ENCODE results near the gene C2orf78. TPM values are rescaled to one million over a fixed set of nuclear protein-coding genes. Genes with fewer than 3 reads are reported as not detected.
A peak's percentile ranks its signal among the peaks of the same experiment; 100 is the strongest.

C2orf78 gene
- total and polyA plus RNA-seq, 7 experiments from 2014 or later: not detected

- H3K4me1 Mint-ChIP-seq: peaks cover 4 to 18% (median 8%) of the 10 kb centered on the region in 7 donors
- CTCF ChIA-PET: interaction anchor here (0.6 to 5.4 kb wide), 8 partner anchors 16 to 513 kb away, joined by 3 to 50 read pairs (median 3); partner anchors contain the start of gene MOB1A
- intact Hi-C loops (cut with micrococcal nuclease): loop anchor here in 1 of 2 donors (10.0 kb wide), 2 partner anchors 322 to 712 kb away; partner anchors contain the start of gene BOLA3
- H3K9me3 Mint-ChIP-seq: no peaks in the 10 kb centered on the region
- DNase-seq (no peak), ATAC-seq (no peak)
- H3K4me3 Mint-ChIP-seq: no peak overlapping the region
- no peaks in the 10 kb centered on the region for H3K9me3 ChIP-seq (ENCODE audit: control insufficient read depth in 2 of 3, low read length in 3 of 3)
- POLR2A ChIA-PET: no interaction called here
- H3K27me3 Mint-ChIP-seq: peaks cover 0 to 3% (median 0%) of the 10 kb centered on the region in 5 donors
- H3K36me3 Mint-ChIP-seq: no peaks in the 10 kb centered on the region
- no peaks in the 10 kb centered on the region for H3K36me3 ChIP-seq (ENCODE audit: control insufficient read depth in 2 of 3, insufficient read depth in 3 of 3, low read length in 3 of 3)
- peaks cover 3 to 7% of the 10 kb centered on the region in 2 donors for H3K4me1 ChIP-seq (ENCODE audit: control insufficient read depth in 2 of 2, insufficient read depth in 2 of 2, low read length in 2 of 2)
- H3K27ac Mint-ChIP-seq: no peak overlapping the region
- no peak overlapping the region for H3K4me3 ChIP-seq (ENCODE audit: low read length)
- H3K27me3 ChIP-seq (ENCODE audit: control insufficient read depth in 2 of 2, insufficient read depth in 2 of 2, low read length in 2 of 2): no peaks in the 10 kb centered on the region
- H3K27ac ChIP-seq (ENCODE audit: low read depth, low read length): no peak overlapping the region
Measured at GRCh38 chr2:73822991-73823390, 39.0 kb downstream of the C2orf78 start.

GRCh38 chr2:73823416-73823815 is 39.4 kb downstream of the C2orf78 start:
- H3K27me3 ChIP-seq (ENCODE audit: control insufficient read depth in 2 of 2, insufficient read depth in 2 of 2, low read length in 2 of 2): no peaks in the 10 kb centered on the region
- no peak overlapping the region for H3K4me3 ChIP-seq (ENCODE audit: low read length)
- intact Hi-C loops (cut with micrococcal nuclease): loop anchor here in 1 of 2 donors (10.0 kb wide), 2 partner anchors 321 to 711 kb away; partner anchors contain the start of gene BOLA3
- Mint-ChIP-seq H3K27ac (no peak overlapping the region), H3K36me3 (no peaks in the 10 kb centered on the region), H3K9me3 (no peaks in the 10 kb centered on the region), H3K4me3 (no peak overlapping the region), H3K4me1 (peaks cover 4 to 21% (median 13%) of the 10 kb centered on the region in 7 donors), H3K27me3 (peaks cover 0 to 3% (median 0%) of the 10 kb centered on the region in 5 donors)
- ATAC-seq: no peak
- ChIA-PET POLR2A (interaction anchor here (0.8 kb wide), 2 partner anchors 328 to 666 kb away, joined by 5 read pairs; no protein-coding TSS in a partner anchor), CTCF (interaction anchor here (0.6 to 5.4 kb wide), 14 partner anchors 9 to 765 kb away, joined by 3 to 50 read pairs (median 4); partner anchors contain the start of genes BOLA3 and MOB1A)
- no peak overlapping the region for H3K27ac ChIP-seq (ENCODE audit: low read depth, low read length)
- no peaks in the 10 kb centered on the region for H3K9me3 ChIP-seq (ENCODE audit: control insufficient read depth in 2 of 3, low read length in 3 of 3)
- H3K4me1 ChIP-seq (ENCODE audit: control insufficient read depth in 2 of 2, insufficient read depth in 2 of 2, low read length in 2 of 2): peaks cover 8 to 12% of the 10 kb centered on the region in 2 donors
- no peaks in the 10 kb centered on the region for H3K36me3 ChIP-seq (ENCODE audit: control insufficient read depth in 2 of 3, insufficient read depth in 3 of 3, low read length in 3 of 3)
- no peak for DNase-seq

GRCh38 chr2:73823916-73824523 is 40.0 kb downstream of the C2orf78 start:
- intact Hi-C loops (cut with micrococcal nuclease): loop anchor here (1.0 to 10.0 kb wide), 8 partner anchors 281 to 763 kb away; partner anchors contain the start of gene BOLA3 (in 1 of the 2)
- no peak overlapping the region for H3K4me3 ChIP-seq (ENCODE audit: low read length)
- peak overlapping the region in 1 of 10 donors; percentile 39 for H3K4me3 Mint-ChIP-seq
- POLR2A ChIA-PET: interaction anchor here (0.7 to 1.3 kb wide), 8 partner anchors 14 to 665 kb away, joined by 3 to 7 read pairs (median 4); partner anchors contain the start of gene MOB1A
- no peaks in the 10 kb centered on the region for H3K36me3 Mint-ChIP-seq
- H3K27ac ChIP-seq (ENCODE audit: low read depth, low read length): no peak overlapping the region
- H3K36me3 ChIP-seq (ENCODE audit: control insufficient read depth in 2 of 3, insufficient read depth in 3 of 3, low read length in 3 of 3): peaks cover 0 to 3% (median 0%) of the 10 kb centered on the region in 3 experiments
- ATAC-seq (peak; percentile 46), DNase-seq (peak in 7 of 9 donors; percentile 38 to 69 (median 59))
- peaks cover 6 to 26% (median 17%) of the 10 kb centered on the region in 7 donors for H3K4me1 Mint-ChIP-seq
- no peak overlapping the region for H3K27ac Mint-ChIP-seq
- H3K4me1 ChIP-seq (ENCODE audit: control insufficient read depth in 2 of 2, insufficient read depth in 2 of 2, low read length in 2 of 2): peaks cover 8 to 12% of the 10 kb centered on the region in 2 donors
- CTCF ChIA-PET: interaction anchor here (0.6 to 5.4 kb wide), 27 partner anchors 8 to 765 kb away, joined by 3 to 50 read pairs (median 4); partner anchors contain the start of gene BOLA3
- H3K27me3 Mint-ChIP-seq: peaks cover 0 to 3% (median 0%) of the 10 kb centered on the region in 5 donors
- H3K9me3 ChIP-seq (ENCODE audit: control insufficient read depth in 2 of 3, low read length in 3 of 3): no peaks in the 10 kb centered on the region
- no peaks in the 10 kb centered on the region for H3K27me3 ChIP-seq (ENCODE audit: control insufficient read depth in 2 of 2, insufficient read depth in 2 of 2, low read length in 2 of 2)
- H3K9me3 Mint-ChIP-seq: no peaks in the 10 kb centered on the region

GRCh38 chr2:73825408-73825807 is 41.4 kb downstream of the C2orf78 start:
- H3K9me3 Mint-ChIP-seq: no peaks in the 10 kb centered on the region
- H3K4me3 ChIP-seq (ENCODE audit: low read length): no peak overlapping the region
- no peak for DNase-seq
- no peaks in the 10 kb centered on the region for H3K9me3 ChIP-seq (ENCODE audit: control insufficient read depth in 2 of 3, low read length in 3 of 3)
- peaks cover 17 to 37% (median 31%) of the 10 kb centered on the region in 7 donors for H3K4me1 Mint-ChIP-seq
- ChIA-PET CTCF (interaction anchor here (0.7 to 5.4 kb wide), 8 partner anchors 10 to 635 kb away, joined by 3 to 50 read pairs (median 6); partner anchors contain the start of gene BOLA3), POLR2A (interaction anchor here (1.2 to 1.3 kb wide), 2 partner anchors 50 to 566 kb away, joined by 3 read pairs; no protein-coding TSS in a partner anchor)
- H3K27me3 ChIP-seq (ENCODE audit: control insufficient read depth in 2 of 2, insufficient read depth in 2 of 2, low read length in 2 of 2): no peaks in the 10 kb centered on the region
- H3K27me3 Mint-ChIP-seq: peaks cover 0 to 3% (median 0%) of the 10 kb centered on the region in 5 donors
- intact Hi-C loops (cut with micrococcal nuclease): loop anchor here in 1 of 2 donors (10.0 kb wide), 2 partner anchors 319 to 709 kb away; partner anchors contain the start of gene BOLA3
- peaks cover 19 to 22% of the 10 kb centered on the region in 2 donors for H3K4me1 ChIP-seq (ENCODE audit: control insufficient read depth in 2 of 2, insufficient read depth in 2 of 2, low read length in 2 of 2)
- peak overlapping the region in 1 of 9 donors; percentile 48 for H3K27ac Mint-ChIP-seq
- ATAC-seq: no peak
- H3K4me3 Mint-ChIP-seq: peak overlapping the region in 1 of 10 donors; percentile 47
- no peaks in the 10 kb centered on the region for H3K36me3 Mint-ChIP-seq
- no peak overlapping the region for H3K27ac ChIP-seq (ENCODE audit: low read depth, low read length)
- H3K36me3 ChIP-seq (ENCODE audit: control insufficient read depth in 2 of 3, insufficient read depth in 3 of 3, low read length in 3 of 3): peaks cover 0 to 4% (median 0%) of the 10 kb centered on the region in 3 experiments

- no peak for ATAC-seq
- Histone ChIP-seq H3K9me3 (ENCODE audit: control insufficient read depth in 2 of 3, low read length in 3 of 3) (no peaks in the 10 kb centered on the region), H3K36me3 (ENCODE audit: control insufficient read depth in 2 of 3, insufficient read depth in 3 of 3, low read length in 3 of 3) (peaks cover 0 to 4% (median 0%) of the 10 kb centered on the region in 3 experiments), H3K27me3 (ENCODE audit: control insufficient read depth in 2 of 2, insufficient read depth in 2 of 2, low read length in 2 of 2) (no peaks in the 10 kb centered on the region), H3K4me1 (ENCODE audit: control insufficient read depth in 2 of 2, insufficient read depth in 2 of 2, low read length in 2 of 2) (peaks cover 22 to 25% of the 10 kb centered on the region in 2 donors), H3K27ac (ENCODE audit: low read depth, low read length) (no peak overlapping the region), H3K4me3 (ENCODE audit: low read length) (no peak overlapping the region)
- Mint-ChIP-seq H3K9me3 (no peaks in the 10 kb centered on the region), H3K4me1 (peaks cover 24 to 49% (median 40%) of the 10 kb centered on the region in 7 donors), H3K36me3 (peaks cover 0 to 7% (median 4%) of the 10 kb centered on the region in 5 donors), H3K27ac (peak overlapping the region in 5 of 9 donors; percentile 71 to 99 (median 83)), H3K27me3 (peaks cover 0 to 3% (median 0%) of the 10 kb centered on the region in 5 donors), H3K4me3 (peak overlapping the region in 7 of 10 donors; percentile 39 to 99 (median 81))
- ChIA-PET CTCF (interaction anchor here (0.6 to 5.4 kb wide), 8 partner anchors 12 to 565 kb away, joined by 3 to 50 read pairs (median 4); partner anchors contain the start of gene MOB1A), POLR2A (interaction anchor here (1.1 kb wide), 1 partner anchor 372 kb away, joined by 4 read pairs; the partner anchor contains the start of gene MTHFD2)
- intact Hi-C loops (cut with micrococcal nuclease): loop anchor here in 1 of 2 donors (10.0 kb wide), 2 partner anchors 318 to 708 kb away; partner anchors contain the start of gene BOLA3
- peak in 1 of 9 donors; percentile 7 for DNase-seq
Measured at GRCh38 chr2:73827018-73827417, 43.0 kb downstream of the C2orf78 start.
